K562 (cell line): Measurements from ENCODE around the gene TMBIM4. TPM values are rescaled to one million over a fixed set of nuclear protein-coding genes. Genes with fewer than 3 reads are reported as not detected.

Source experiments
- ATAC-seq: fragments of 200-7000 bp; cut with Tn5 transposase; 3 replicates; pipeline ENCODE4 v1.9.1; 2020; ENCODE audit warnings: moderate library complexity
- BruUV-seq: library from RNA; stranded (reverse); fragments of 400-500 nt; replicated peaks from 2 replicates; lab custom pipeline; 2021; lab: Mats Ljungman, UMichigan
- CTCF ChIA-PET: fragments of 300-600 bp; formaldehyde crosslinking; extraction: SDS; loops from one replicate; lab custom pipeline; 2021; ENCODE audit warnings: low intra/inter-chr PET ratio; lab: Yijun Ruan, JAX
- POLR2A ChIA-PET: fragments of 300-600, 350-650 bp; sonication (Branson Sonifier 250); formaldehyde crosslinking; extraction: SDS; loops from one replicate; lab custom pipeline; 2021; ENCODE audit warnings: antibody characterized with exemption, inconsistent platforms; lab: Yijun Ruan, JAX
- DNase-seq, 4 experiments: peaks; one replicate each; pipeline versions ENCODE4 v3.0.0 to v3.0.0-alpha.2; 2011 to 2018; ENCODE audit warnings: low spot score in 3 of 4, mixed read lengths in 3 of 4; ENCODE audit errors: extremely low read depth in 1 of 4
- FAIRE-seq: peaks from 2 replicates; lab custom pipeline; 2011; peaks lifted over from hg19 to GRCh38; lab: Jason Lieb, UNC
- H2AFZ ChIP-seq: 2 replicates; pipeline ENCODE4 v1.6.0; 2011; ENCODE audit warnings: low read depth, low read length, control low read depth, inconsistent platforms
- H3K27ac ChIP-seq: fragments of 200-600 bp; 3 replicates; pipeline ENCODE4 v1.8.0; 2011; ENCODE audit warnings: low read depth, mild to moderate bottlenecking, control low read depth, inconsistent platforms, low read length, moderate library complexity, mixed read lengths; ENCODE audit errors: extremely low read depth
- H3K27me3 ChIP-seq, 2 experiments: fragments of 300-600 bp in 1 of 2; 2 replicates in 1 of 2; 3 replicates in 1 of 2; pipeline versions ENCODE4 v1.6.0 to v1.8.0; 2011; ENCODE audit warnings: inconsistent platforms in 2 of 2, low read length in 2 of 2, mild to moderate bottlenecking in 1 of 2, mixed read lengths in 1 of 2, moderate library complexity in 1 of 2; ENCODE audit not compliant: control insufficient read depth in 2 of 2, insufficient read depth in 2 of 2
- H3K36me3 ChIP-seq: fragments of 300-600 bp; 3 replicates; pipeline ENCODE4 v1.8.0; 2011; ENCODE audit warnings: mild to moderate bottlenecking, low read length, inconsistent platforms; ENCODE audit not compliant: control insufficient read depth, insufficient read depth
- H3K4me1 ChIP-seq, 2 experiments: fragments of 200-600 bp in 1 of 2; replicated peaks in 1 of 2; 2 replicates in 1 of 2; 3 replicates in 1 of 2; pipeline versions ENCODE4 v1.5.1 to v1.8.0; 2011; ENCODE audit warnings: inconsistent platforms in 2 of 2, low read length in 2 of 2, mild to moderate bottlenecking in 1 of 2, mixed read lengths in 1 of 2, moderate library complexity in 1 of 2; ENCODE audit not compliant: control insufficient read depth in 2 of 2, insufficient read depth in 2 of 2
- H3K4me2 ChIP-seq: 2 replicates; pipeline ENCODE4 v1.6.1; 2011; ENCODE audit warnings: low read length, control low read depth, inconsistent platforms, mixed read lengths; ENCODE audit not compliant: insufficient read depth
- H3K4me3 ChIP-seq: fragments of 200-600 bp; sonication (generic), shearing (Covaris generic); 2 replicates; pipeline ENCODE4 v1.5.1; 2016; ENCODE audit warnings: control low read depth, inconsistent platforms
- H3K79me2 ChIP-seq: fragments of 200-600 bp; 3 replicates; pipeline ENCODE4 v1.8.0; 2011; ENCODE audit warnings: low read length, inconsistent platforms; ENCODE audit not compliant: control insufficient read depth, insufficient read depth
- H3K9ac ChIP-seq, 2 experiments: 2 replicates each; pipeline versions ENCODE4 v1.6.0 to v1.6.1; 2011; ENCODE audit warnings: low read depth in 2 of 2, low read length in 2 of 2, control low read depth in 1 of 2, inconsistent platforms in 1 of 2, mild to moderate bottlenecking in 1 of 2, mixed read lengths in 1 of 2; ENCODE audit not compliant: insufficient read depth in 1 of 2
- H3K9me1 ChIP-seq: one replicate; pipeline ENCODE4 v1.6.0; 2011; ENCODE audit warnings: inconsistent platforms, mild to moderate bottlenecking, low read length, moderate library complexity; ENCODE audit not compliant: control insufficient read depth, insufficient read depth
- H3K9me3 ChIP-seq: replicated peaks from 2 replicates; pipeline ENCODE4 v1.5.1; 2011; ENCODE audit warnings: low read depth, low read length, inconsistent platforms; ENCODE audit not compliant: control insufficient read depth, insufficient read depth
- H4K20me1 ChIP-seq: replicated peaks from 2 replicates; pipeline ENCODE4 v1.6.1; 2011; ENCODE audit warnings: low read length, inconsistent platforms, mixed read lengths; ENCODE audit not compliant: control insufficient read depth, insufficient read depth
- E2F5 ChIP-seq: sonication (generic); formaldehyde crosslinking; IDR thresholded peaks from 2 replicates; pipeline ENCODE4 v1.8.0; 2022; ENCODE audit warnings: mild to moderate bottlenecking, missing genetic modification reagents
- ELF4 ChIP-seq: fragments of 450-650 bp; formaldehyde crosslinking; IDR thresholded peaks from 2 replicates; pipeline ENCODE4 v1.4.0; 2022; ENCODE audit warnings: missing genetic modification characterization
- FOXK1 ChIP-seq: sonication (generic); formaldehyde crosslinking; IDR thresholded peaks from 2 replicates; pipeline ENCODE4 v1.8.0; 2022; ENCODE audit warnings: missing genetic modification reagents, mild to moderate bottlenecking, borderline replicate concordance
- JUND ChIP-seq, 2 experiments: IDR thresholded peaks; 2 replicates in 1 of 2; 3 replicates in 1 of 2; pipeline ENCODE4 v1.6.1; 2011; ENCODE audit warnings: borderline replicate concordance in 2 of 2, low read depth in 2 of 2, low read length in 2 of 2, improper control_type of control experiment in 1 of 2, missing biosample characterization in 1 of 2, missing genetic modification characterization in 1 of 2, missing genetic modification reagents in 1 of 2
- NELFE ChIP-seq: IDR thresholded peaks from 2 replicates; pipeline ENCODE4 v1.6.1; 2011; ENCODE audit warnings: mild to moderate bottlenecking; ENCODE audit not compliant: insufficient read depth, insufficient read length
- RBM17 ChIP-seq: fragments of 200-400 bp; formaldehyde crosslinking; IDR thresholded peaks from 2 replicates; pipeline ENCODE4 v1.6.1; 2017; ENCODE audit warnings: low read depth, mild to moderate bottlenecking, low read length, borderline replicate concordance
- SRSF1 ChIP-seq: fragments of 200-400 bp; formaldehyde crosslinking; IDR thresholded peaks from 2 replicates; pipeline ENCODE4 v1.6.1; 2017; ENCODE audit warnings: mild to moderate bottlenecking, low read depth, low read length, moderate library complexity
- TEAD1 ChIP-seq, 2 experiments: fragments of 450-650 bp in 1 of 2; sonication (generic) in 1 of 2; formaldehyde crosslinking; IDR thresholded peaks; 2 replicates each; pipeline versions ENCODE4 v1.4.0 to v1.8.0; 2020 to 2022; ENCODE audit warnings: mild to moderate bottlenecking in 2 of 2, missing genetic modification reagents in 1 of 2
- ZSCAN32 ChIP-seq: fragments of 450-650 bp; formaldehyde crosslinking; IDR thresholded peaks from 2 replicates; pipeline ENCODE4 v1.4.0; 2020; ENCODE audit warnings: mild to moderate bottlenecking, moderate library complexity
- WGBS: fragments of 100-300 bp; shearing (Covaris generic); methylation state at CpG from one replicate; pipeline ENCODE4 v1.1.6; 2016; ENCODE audit warnings: low coverage, mixed read lengths; ENCODE audit not compliant: insufficient coverage; ENCODE audit errors: missing lambda C conversion rate; 5-methylcytosine and 5-hydroxymethylcytosine counted together
- in situ Hi-C: fragments of 300-500 bp; cut with MboI; formaldehyde crosslinking; loops from 4 replicates; pipeline ENCODE4 v1.15.0; 2018; ENCODE audit warnings: inconsistent platforms, mixed read lengths
- intact Hi-C: fragments of 100-400 bp; cut with micrococcal nuclease; formaldehyde crosslinking; loops from 2 replicates; pipeline ENCODE4 v1.14.2; 2022
- polyA plus RNA-seq, 8 experiments: library from polyadenylated mRNA; depleted of rRNA in 4 of 8; stranded (reverse) in 5 of 8; unstranded in 3 of 8; fragments of >200 nt; fragmentation: Nextera tagmentation in 2 of 8; fragmentation: Illumina TruSeq in 1 of 8; extraction: Ambion mirVana in 2 of 8; extraction: Trizol in 1 of 8; gene quantifications; 2 replicates each; pipeline versions ENCODE4 v1.2.1 to v1.2.3, GENCODE V29; 2011 to 2014; ENCODE audit warnings: inconsistent platforms in 1 of 8, missing spikeins in 1 of 8
- total RNA-seq, 7 experiments: library from RNA; depleted of rRNA in 6 of 7; stranded (reverse); fragments of >200 nt in 6 of 7; fragmentation: Illumina TruSeq in 2 of 7; extraction: Trizol in 2 of 7; gene quantifications; 2 replicates each; pipeline versions ENCODE4 v1.2.1 to v1.2.3, GENCODE V29; 2011 to 2021; ENCODE audit warnings: low replicate concordance in 1 of 7
- TF ChIP-seq, protein P1 (sequence below): fragments of 250-450 bp; sonication (Bioruptor Pico); IDR thresholded peaks from 2 replicates; pipeline ENCODE4 v1.8.0; 2022; ENCODE audit warnings: inconsistent platforms, mild to moderate bottlenecking, moderate library complexity, borderline replicate concordance
- TF ChIP-seq, protein P2 (sequence below): fragments of 250-450 bp; sonication (Bioruptor Pico); IDR thresholded peaks from 2 replicates; pipeline ENCODE4 v1.5.0; 2020; ENCODE audit warnings: mild to moderate bottlenecking

The TMBIM4 gene
- total and polyA plus RNA-seq, 9 of the 15 experiments (the other 6 are each of a cell fraction or from before 2014, with no cell fraction given): 18.6 to 272 (median 50.0) TPM

DNA sequence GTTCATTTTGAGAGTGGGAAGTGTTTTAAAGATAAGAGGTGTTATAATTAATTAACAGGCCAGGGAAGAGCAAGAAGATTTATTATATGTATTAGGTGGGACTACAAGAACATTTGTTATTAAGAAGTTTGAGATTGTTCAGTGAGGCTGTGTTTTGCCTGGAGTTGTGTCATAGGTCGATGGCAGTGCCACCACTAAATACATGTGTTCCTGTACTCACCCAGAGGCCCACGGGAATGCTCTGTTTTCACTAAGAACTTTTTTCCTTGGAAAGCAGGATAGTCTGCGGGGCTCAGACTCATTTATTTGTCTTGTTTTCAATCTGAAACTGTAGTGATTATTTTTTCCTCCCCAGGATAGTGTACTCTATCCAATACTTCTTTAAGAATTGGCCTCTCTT is 29.3 kb upstream of the TMBIM4 start:
- CTCF ChIA-PET: no interaction called here
- Histone ChIP-seq H3K4me3 (no peak overlapping the region), H3K4me1 (no peaks in the 10 kb centered on the region), H3K4me2 (no peak overlapping the region), H2AFZ (no peak overlapping the region), H4K20me1 (no peaks in the 10 kb centered on the region), H3K9me3 (no peaks in the 10 kb centered on the region), H3K27ac (no peak overlapping the region), H3K9ac (no peak overlapping the region), H3K9me1 (no peaks in the 10 kb centered on the region), H3K27me3 (peaks cover 15 to 16% of the 10 kb centered on the region in 2 experiments), H3K79me2 (no peaks in the 10 kb centered on the region), H3K36me3 (no peaks in the 10 kb centered on the region)
- 4% methylated on average over 3 of the region's 3 CpGs for WGBS
- FAIRE-seq (no peak), ATAC-seq (no peak), DNase-seq (no peak)
- no peak for TF ChIP-seq SRSF1
- intact Hi-C loops (no loop called here), in situ Hi-C loops (no loop called here)
- POLR2A ChIA-PET: no interaction called here
- BruUV-seq: no TSS peak

DNA sequence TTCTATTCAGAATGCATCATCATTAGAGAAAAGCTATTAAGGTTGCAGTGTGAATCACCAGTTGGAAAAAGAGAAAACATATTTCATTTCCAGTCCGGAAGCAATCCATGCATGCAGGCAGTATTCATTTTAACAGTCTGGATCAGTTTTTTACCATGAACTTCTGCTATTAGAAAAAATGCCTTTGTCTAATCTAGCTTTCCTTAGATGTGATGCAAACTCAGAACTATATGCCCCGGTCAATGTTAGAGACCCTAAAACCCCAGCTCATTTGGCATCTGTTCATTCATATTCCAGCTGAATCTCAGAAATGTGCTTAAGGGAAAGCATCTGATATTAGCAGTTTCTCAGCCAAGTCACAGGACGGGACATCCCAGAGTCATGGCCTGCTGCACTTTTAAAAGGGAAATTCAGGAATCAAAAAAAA is 27.7 kb upstream of the TMBIM4 start:
- H3K27ac ChIP-seq: no peak overlapping the region
- no peaks in the 10 kb centered on the region for H3K9me1 ChIP-seq
- H3K27me3 ChIP-seq: peaks cover 22 to 27% of the 10 kb centered on the region in 2 experiments
- WGBS: 6% methylated on average over 3 of the region's 3 CpGs
- no TSS peak for BruUV-seq
- CTCF ChIA-PET: no interaction called here
- in situ Hi-C loops (no loop called here), intact Hi-C loops (no loop called here)
- ATAC-seq (no peak), FAIRE-seq (no peak), DNase-seq (no peak)
- H3K36me3 ChIP-seq: no peaks in the 10 kb centered on the region
- no peaks in the 10 kb centered on the region for H3K4me1 ChIP-seq
- POLR2A ChIA-PET: interaction anchor here (0.7 to 0.9 kb wide), 3 partner anchors 9 to 29 kb away, joined by 3 read pairs; partner anchors contain the start of gene TMBIM4
- H2AFZ ChIP-seq: no peak overlapping the region
- H4K20me1 ChIP-seq: no peaks in the 10 kb centered on the region
- no peaks in the 10 kb centered on the region for H3K9me3 ChIP-seq
- no peaks in the 10 kb centered on the region for H3K79me2 ChIP-seq
- H3K4me2 ChIP-seq: no peak overlapping the region
- no peak overlapping the region for H3K4me3 ChIP-seq
- no peak overlapping the region for H3K9ac ChIP-seq
- TF ChIP-seq RBM17 (no peak), ZSCAN32 (no peak), NELFE (no peak), FOXK1 (no peak), ELF4 (CRISPR knock-in tag) (no peak), TEAD1 (CRISPR knock-in tag; IDR thresholded peaks at IDR 0.05) (no peak), JUND (IDR thresholded peaks at IDR 0.05; ENCODE audit: borderline replicate concordance, low read depth, low read length) (no peak), JUND (tag; IDR thresholded peaks at IDR 0.05; ENCODE audit: borderline replicate concordance, low read depth, low read length) (no peak), E2F5 (CRISPR knock-in tag) (no peak)
- TF ChIP-seq, protein P1, sequence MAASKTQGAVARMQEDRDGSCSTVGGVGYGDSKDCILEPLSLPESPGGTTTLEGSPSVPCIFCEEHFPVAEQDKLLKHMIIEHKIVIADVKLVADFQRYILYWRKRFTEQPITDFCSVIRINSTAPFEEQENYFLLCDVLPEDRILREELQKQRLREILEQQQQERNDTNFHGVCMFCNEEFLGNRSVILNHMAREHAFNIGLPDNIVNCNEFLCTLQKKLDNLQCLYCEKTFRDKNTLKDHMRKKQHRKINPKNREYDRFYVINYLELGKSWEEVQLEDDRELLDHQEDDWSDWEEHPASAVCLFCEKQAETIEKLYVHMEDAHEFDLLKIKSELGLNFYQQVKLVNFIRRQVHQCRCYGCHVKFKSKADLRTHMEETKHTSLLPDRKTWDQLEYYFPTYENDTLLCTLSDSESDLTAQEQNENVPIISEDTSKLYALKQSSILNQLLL: no peak
- TF ChIP-seq, protein P2, sequence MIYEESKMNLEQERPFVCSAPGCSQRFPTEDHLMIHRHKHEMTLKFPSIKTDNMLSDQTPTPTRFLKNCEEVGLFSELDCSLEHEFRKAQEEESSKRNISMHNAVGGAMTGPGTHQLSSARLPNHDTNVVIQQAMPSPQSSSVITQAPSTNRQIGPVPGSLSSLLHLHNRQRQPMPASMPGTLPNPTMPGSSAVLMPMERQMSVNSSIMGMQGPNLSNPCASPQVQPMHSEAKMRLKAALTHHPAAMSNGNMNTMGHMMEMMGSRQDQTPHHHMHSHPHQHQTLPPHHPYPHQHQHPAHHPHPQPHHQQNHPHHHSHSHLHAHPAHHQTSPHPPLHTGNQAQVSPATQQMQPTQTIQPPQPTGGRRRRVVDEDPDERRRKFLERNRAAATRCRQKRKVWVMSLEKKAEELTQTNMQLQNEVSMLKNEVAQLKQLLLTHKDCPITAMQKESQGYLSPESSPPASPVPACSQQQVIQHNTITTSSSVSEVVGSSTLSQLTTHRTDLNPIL (CRISPR knock-in tag): no peak
